Measurements from ENCODE around the gene PSMD3. TPM values are rescaled to one million over a fixed set of nuclear protein-coding genes. Genes with fewer than 3 reads are reported as not detected.
"Not testable (repeated sequence)": the region's sequence is repeated elsewhere in the genome, so short reads cannot be mapped to it uniquely, and the experiment has no call there.

PSMD3 gene
- total RNA-seq, 1 donor from 2014 or later: 134 TPM

GRCh38 chr17:39995438-39995837 is 14.8 kb downstream of the PSMD3 start:
- no peak for DNase-seq (ENCODE audit: extremely low read depth, low read depth, low spot score)

DNA sequence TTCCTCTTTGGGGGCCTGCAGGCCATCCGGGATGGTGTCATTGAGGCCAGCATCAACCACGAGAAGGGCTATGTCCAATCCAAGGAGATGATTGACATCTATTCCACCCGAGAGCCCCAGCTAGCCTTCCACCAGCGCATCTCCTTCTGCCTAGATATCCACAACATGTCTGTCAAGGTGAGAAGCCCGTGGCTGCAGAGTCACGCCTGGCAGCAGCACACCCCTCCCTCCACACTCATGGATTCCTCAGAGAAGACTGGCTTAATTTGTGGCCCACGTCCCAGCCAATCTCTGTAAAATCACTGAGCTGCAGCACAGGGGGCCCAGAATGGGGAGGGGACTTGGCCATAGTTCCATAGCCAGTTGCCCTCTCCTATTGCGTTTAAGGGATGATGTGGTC is 15.6 kb downstream of the PSMD3 start:
- DNase-seq (ENCODE audit: extremely low read depth, low read depth, low spot score): no peak

DNA sequence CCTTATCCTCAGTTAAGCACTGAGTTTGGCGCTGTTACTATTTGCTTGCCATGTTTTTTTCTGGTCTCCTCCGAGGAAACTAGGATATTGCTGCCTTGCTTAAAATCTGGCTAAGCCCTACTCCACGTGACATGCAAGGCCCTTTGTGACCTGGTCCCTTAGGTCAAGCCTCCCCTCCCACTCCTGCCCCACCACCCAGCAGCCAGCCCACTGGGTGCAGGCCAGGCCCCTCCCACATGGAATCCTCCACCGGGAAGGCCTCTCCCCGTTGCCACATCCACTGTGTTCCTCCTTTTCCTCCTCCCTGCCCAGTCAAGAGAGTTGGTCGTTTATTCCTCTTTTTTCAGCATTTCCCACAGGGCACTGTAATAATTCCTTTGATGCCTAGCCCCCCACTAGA is 16.2 kb downstream of the PSMD3 start:
- no peak for DNase-seq (ENCODE audit: extremely low read depth, low read depth, low spot score)

- DNase-seq (ENCODE audit: extremely low read depth, low read depth, low spot score): no peak
Observed at GRCh38 chr17:39997543-39997942, 16.9 kb downstream of the PSMD3 start.

DNA sequence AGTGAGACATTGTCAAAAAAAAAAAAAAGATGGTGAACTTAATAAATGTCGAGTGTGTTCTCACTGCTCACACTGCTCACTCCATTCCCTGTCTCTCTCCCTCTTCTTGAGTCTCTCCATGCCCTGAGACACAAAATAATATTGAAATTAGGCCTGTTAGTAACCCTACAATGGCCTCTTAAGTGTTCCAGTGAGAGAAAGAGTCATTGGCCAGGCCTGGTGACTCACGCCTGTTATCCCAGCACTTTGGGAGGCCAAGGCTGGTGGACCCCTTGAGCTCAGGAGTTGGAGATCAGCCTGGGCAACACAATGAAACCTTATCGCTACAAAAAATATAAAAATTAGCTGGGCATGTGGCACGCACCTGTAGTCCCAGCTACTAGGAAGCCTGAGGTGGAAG is 18.5 kb downstream of the PSMD3 start:
- DNase-seq (ENCODE audit: extremely low read depth, low read depth, low spot score): no peak

- no peak for DNase-seq (ENCODE audit: extremely low read depth, low read depth, low spot score)
Observed at GRCh38 chr17:40000161-40000560, 19.6 kb downstream of the PSMD3 start.

DNA sequence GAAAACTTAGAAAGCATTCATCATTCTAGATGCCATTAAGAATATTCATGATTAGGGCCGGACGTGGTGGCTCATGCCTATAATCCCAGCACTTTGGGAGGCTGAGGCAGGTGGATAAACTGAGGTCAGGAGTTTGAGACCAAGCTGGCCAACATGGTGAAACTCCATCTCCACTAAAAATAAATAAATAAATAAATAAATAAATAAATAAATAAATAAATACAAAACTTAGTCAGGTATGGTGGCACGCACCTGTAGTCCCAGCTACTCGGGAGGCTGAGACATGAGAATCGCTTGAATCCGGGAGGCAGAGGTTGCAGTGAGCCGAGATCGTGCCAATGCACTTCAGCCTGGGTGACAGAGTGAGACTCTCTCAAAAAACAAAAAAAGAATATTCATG is 20.7 kb downstream of the PSMD3 start:
- not testable (repeated sequence) for DNase-seq (ENCODE audit: extremely low read depth, low read depth, low spot score)

GRCh38 chr17:40004072-40004471 is 23.5 kb downstream of the PSMD3 start:
- no peak for DNase-seq (ENCODE audit: extremely low read depth, low read depth, low spot score)

DNA sequence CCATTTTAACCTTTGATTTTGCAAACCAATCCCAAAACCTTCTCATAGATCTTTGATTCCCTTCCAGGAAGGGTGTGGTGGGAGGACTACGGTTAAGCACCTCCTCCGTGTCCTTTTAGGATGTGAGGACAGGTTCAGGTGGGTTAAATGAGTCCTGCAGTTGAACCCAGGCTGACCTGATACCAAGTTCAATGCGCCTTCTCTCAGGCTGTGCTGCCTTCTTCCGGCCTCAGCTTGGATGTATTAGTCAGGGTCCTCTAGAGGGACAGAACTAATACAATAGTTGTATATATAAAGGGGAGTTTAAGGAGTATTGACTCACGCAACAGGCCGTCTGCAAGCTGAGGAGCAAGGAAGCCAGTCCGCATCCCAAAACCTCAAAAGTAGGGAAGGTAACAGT is 24.1 kb downstream of the PSMD3 start:
- no peak for DNase-seq (ENCODE audit: extremely low read depth, low read depth, low spot score)

- no peak for DNase-seq (ENCODE audit: extremely low read depth, low read depth, low spot score)
Observed at GRCh38 chr17:40005520-40005919, 24.9 kb downstream of the PSMD3 start.

- not testable (repeated sequence) for DNase-seq (ENCODE audit: extremely low read depth, low read depth, low spot score)
Observed at GRCh38 chr17:40010946-40011500, 30.4 kb downstream of the PSMD3 start.

DNA sequence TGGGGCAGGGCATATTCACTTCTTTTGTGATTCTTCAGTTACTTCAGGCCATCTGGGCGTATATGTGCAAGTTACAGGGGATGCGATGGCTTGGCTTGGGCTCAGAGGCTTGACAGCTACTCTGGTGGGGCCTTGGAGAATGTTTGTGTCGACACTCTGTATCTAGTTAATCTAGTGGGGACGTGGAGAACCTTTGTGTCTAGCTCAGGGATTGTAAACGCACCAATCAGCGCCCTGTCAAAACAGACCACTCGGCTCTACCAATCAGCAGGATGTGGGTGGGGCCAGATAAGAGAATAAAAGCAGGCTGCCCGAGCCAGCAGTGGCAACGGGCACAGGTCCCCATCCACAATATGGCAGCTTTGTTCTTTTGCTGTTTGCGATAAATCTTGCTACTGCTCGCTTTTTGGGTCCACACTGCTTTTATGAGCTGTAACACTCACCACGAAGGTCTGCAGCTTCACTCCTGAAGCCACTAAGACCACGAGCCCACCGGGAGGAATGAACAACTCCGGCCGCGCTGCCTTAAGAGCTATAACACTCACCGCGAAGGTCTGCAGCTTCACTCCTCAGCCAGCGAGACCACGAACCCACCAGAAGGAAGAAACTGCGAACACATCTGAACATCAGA is 31.5 kb downstream of the PSMD3 start:
- not testable (repeated sequence) for DNase-seq (ENCODE audit: extremely low read depth, low read depth, low spot score)

- no peak for DNase-seq (ENCODE audit: extremely low read depth, low read depth, low spot score)
Observed at GRCh38 chr17:40014375-40014980, 33.9 kb downstream of the PSMD3 start.

- DNase-seq (ENCODE audit: extremely low read depth, low read depth, low spot score): no peak
Observed at GRCh38 chr17:40015005-40015997, 34.7 kb downstream of the PSMD3 start, which contains the start of gene CSF3. CSF3 (plus strand) TSS chr17:40015440; CDS start chr17:40015475, 35 bp downstream.

GRCh38 chr17:40015998-40016985 is 35.7 kb downstream of the PSMD3 start:
- no peak for DNase-seq (ENCODE audit: extremely low read depth, low read depth, low spot score)

- no peak for DNase-seq (ENCODE audit: extremely low read depth, low read depth, low spot score)
Observed at GRCh38 chr17:40017422-40018080, 36.9 kb downstream of the PSMD3 start.

GRCh38 chr17:40018211-40019121 is 37.9 kb downstream of the PSMD3 start:
- DNase-seq (ENCODE audit: extremely low read depth, low read depth, low spot score): no peak
